Hematopoietic multipotent progenitor cell treated with erythropoietin and hydrocortisone succinate and interleukin-3 and kit ligand, for 4 days (in vitro differentiated cells): ENCODE results near the gene POTEJ.
"Not testable (repeated sequence)": the region's sequence is repeated elsewhere in the genome, so short reads cannot be mapped to it uniquely, and the experiment has no call there.

Experiments used
- DNase-seq: peaks from one replicate; pipeline ENCODE4 v3.0.0-alpha.2; 2015

The POTEJ gene

GRCh38 chr2:130611140-130611539, at the start of gene POTEJ:
TSS of gene POTEJ (plus strand) at chr2:130611440. CDS start at chr2:130611533, 93 bp downstream.
- not testable (repeated sequence) for DNase-seq

- DNase-seq: not testable (repeated sequence)
Observed at GRCh38 chr2:130566165-130566564, 45.1 kb upstream of the POTEJ start.

GRCh38 chr2:130571929-130572328, 39.3 kb upstream of the POTEJ start:
- DNase-seq: not testable (repeated sequence)

GRCh38 chr2:130574230-130574629, 37.0 kb upstream of the POTEJ start:
- not testable (repeated sequence) for DNase-seq

GRCh38 chr2:130576209-130576784, 34.9 kb upstream of the POTEJ start:
- not testable (repeated sequence) for DNase-seq

GRCh38 chr2:130577559-130577958, 33.7 kb upstream of the POTEJ start:
- DNase-seq: not testable (repeated sequence)

GRCh38 chr2:130579121-130579520, 32.1 kb upstream of the POTEJ start:
- not testable (repeated sequence) for DNase-seq

GRCh38 chr2:130581491-130581890, 29.7 kb upstream of the POTEJ start:
- DNase-seq: not testable (repeated sequence)

- not testable (repeated sequence) for DNase-seq
Observed at GRCh38 chr2:130582970-130583369, 28.3 kb upstream of the POTEJ start.

GRCh38 chr2:130583582-130583981, 27.7 kb upstream of the POTEJ start:
- not testable (repeated sequence) for DNase-seq

GRCh38 chr2:130584726-130585125, 26.5 kb upstream of the POTEJ start:
- not testable (repeated sequence) for DNase-seq

- not testable (repeated sequence) for DNase-seq
Observed at GRCh38 chr2:130588688-130589458, 22.4 kb upstream of the POTEJ start.

- not testable (repeated sequence) for DNase-seq
Observed at GRCh38 chr2:130590170-130590841, 20.9 kb upstream of the POTEJ start.

- DNase-seq: not testable (repeated sequence)
Observed at GRCh38 chr2:130590842-130591359, 20.3 kb upstream of the POTEJ start.

- not testable (repeated sequence) for DNase-seq
Observed at GRCh38 chr2:130592791-130593414, 18.3 kb upstream of the POTEJ start.

- DNase-seq: not testable (repeated sequence)
Observed at GRCh38 chr2:130594011-130594410, 17.2 kb upstream of the POTEJ start.

GRCh38 chr2:130596757-130597156, 14.5 kb upstream of the POTEJ start:
- DNase-seq: not testable (repeated sequence)

- not testable (repeated sequence) for DNase-seq
Observed at GRCh38 chr2:130597994-130598393, 13.2 kb upstream of the POTEJ start.

- not testable (repeated sequence) for DNase-seq
Observed at GRCh38 chr2:130598463-130598862, 12.8 kb upstream of the POTEJ start.

- not testable (repeated sequence) for DNase-seq
Observed at GRCh38 chr2:130599393-130599792, 11.8 kb upstream of the POTEJ start, which contains the start of gene CFC1. TSS of gene CFC1 (minus strand) at chr2:130599575. CDS start at chr2:130599287, 288 bp downstream.

GRCh38 chr2:130599926-130600325, 11.3 kb upstream of the POTEJ start:
- DNase-seq: not testable (repeated sequence)

GRCh38 chr2:130601648-130602302, 9.5 kb upstream of the POTEJ start:
- DNase-seq: not testable (repeated sequence)
